DND-41 (cell line): ENCODE results near the gene NDOR1.

Experiments used
- ATAC-seq: fragments of 200-7000 bp; cut with Tn5 transposase; 3 replicates; pipeline ENCODE4 v1.9.1; 2021; ENCODE audit warnings: low read depth; ENCODE audit not compliant: insufficient read depth
- DNase-seq: peaks from one replicate; pipeline ENCODE4 v3.0.0-alpha.2; 2020
- H2AFZ ChIP-seq: 2 replicates; pipeline ENCODE4 v1.6.0; 2012; ENCODE audit warnings: low read depth, low read length
- H3K27ac ChIP-seq: 2 replicates; pipeline ENCODE4 v1.5.1; 2012; ENCODE audit warnings: low read length, inconsistent platforms
- H3K27me3 ChIP-seq: fragments of 200-600 bp; sonication (generic); 2 replicates; pipeline ENCODE4 v1.6.0; 2012; ENCODE audit warnings: low read length, mild to moderate bottlenecking, inconsistent platforms; ENCODE audit not compliant: insufficient read depth, poor library complexity
- H3K36me3 ChIP-seq: 2 replicates; pipeline ENCODE4 v1.5.1; 2012; ENCODE audit warnings: low read length, inconsistent platforms; ENCODE audit not compliant: insufficient read depth
- H3K4me1 ChIP-seq: 2 replicates; pipeline ENCODE4 v1.5.1; 2012; ENCODE audit warnings: mild to moderate bottlenecking, low read length; ENCODE audit not compliant: insufficient read depth
- H3K4me2 ChIP-seq: 2 replicates; pipeline ENCODE4 v1.6.0; 2012; ENCODE audit warnings: mild to moderate bottlenecking, moderate library complexity, low read length, inconsistent platforms; ENCODE audit not compliant: insufficient read depth
- H3K4me3 ChIP-seq, 2 experiments: fragments of 200-600 bp in 1 of 2; shearing (Covaris generic) in 1 of 2; 2 replicates each; pipeline ENCODE4 v1.5.1; 2012 to 2016; ENCODE audit warnings: inconsistent platforms in 2 of 2, low read length in 2 of 2, mild to moderate bottlenecking in 2 of 2, low read depth in 1 of 2, moderate library complexity in 1 of 2
- H3K79me2 ChIP-seq: 2 replicates; pipeline ENCODE4 v1.6.0; 2012; ENCODE audit warnings: low read length, inconsistent platforms; ENCODE audit not compliant: insufficient read depth
- H3K9ac ChIP-seq: 2 replicates; pipeline ENCODE4 v1.6.0; 2012; ENCODE audit warnings: low read depth, mild to moderate bottlenecking, inconsistent platforms, low read length, moderate library complexity
- H3K9me3 ChIP-seq: 2 replicates; pipeline ENCODE4 v1.5.1; 2012; ENCODE audit warnings: low read length, moderate library complexity, mild to moderate bottlenecking, inconsistent platforms; ENCODE audit not compliant: insufficient read depth, severe bottlenecking
- H4K20me1 ChIP-seq: 2 replicates; pipeline ENCODE4 v1.6.0; 2012; ENCODE audit warnings: low read length; ENCODE audit not compliant: insufficient read depth
- EZH2 ChIP-seq: IDR thresholded peaks from 3 replicates; pipeline ENCODE4 v1.6.1; 2012; ENCODE audit warnings: borderline replicate concordance, low read depth, mild to moderate bottlenecking, moderate library complexity, low read length, inconsistent platforms; ENCODE audit not compliant: severe bottlenecking
- TF ChIP-seq, protein P1 (sequence below): IDR thresholded peaks from 2 replicates; pipeline ENCODE4 v1.5.1; 2012; ENCODE audit warnings: borderline replicate concordance, low read length, moderate library complexity, mild to moderate bottlenecking; ENCODE audit not compliant: poor library complexity, severe bottlenecking; ENCODE audit errors: extremely low read depth

Gene NDOR1

GRCh38 chr9:137230705-137231371 is 25.3 kb downstream of the NDOR1 start, which contains the start of gene SLC34A3:
Gene SLC34A3 (plus strand): TSS chr9:137230901. CDS start chr9:137231703, 802 bp downstream.
- no peak within 1 kb of the TSS for H2AFZ ChIP-seq

DNA sequence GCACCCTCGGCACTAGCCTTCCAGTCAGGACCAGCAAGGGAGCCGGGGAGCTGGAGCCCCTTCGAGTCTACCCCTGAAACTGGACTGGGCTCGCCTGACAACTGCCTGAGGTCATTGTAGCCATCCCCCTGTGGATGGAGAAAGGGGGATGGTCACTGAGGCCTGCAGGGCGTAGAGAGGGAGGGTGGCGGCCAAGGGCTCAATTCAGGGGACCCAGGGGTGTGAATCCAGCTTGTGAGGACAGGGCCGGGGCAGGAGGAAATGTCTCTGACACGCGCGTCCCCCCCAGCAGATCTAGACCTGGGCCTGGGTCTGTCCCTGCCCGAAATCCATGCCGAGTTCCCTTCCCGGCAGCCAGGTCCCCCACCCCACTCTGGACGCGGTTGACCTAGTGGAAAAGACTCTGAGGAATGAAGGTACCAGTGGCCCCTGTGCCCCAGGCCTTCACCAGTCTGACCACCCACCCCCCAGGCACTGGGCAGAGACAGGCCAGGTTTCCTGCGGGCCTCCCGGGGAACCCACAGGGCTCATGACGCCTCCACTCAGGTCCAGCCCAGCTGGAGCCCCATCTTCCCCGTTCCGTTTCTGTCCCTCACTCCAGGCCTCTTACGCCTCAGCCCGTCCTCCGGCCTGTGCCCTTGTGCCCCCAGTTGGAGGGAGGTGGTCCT is 26.0 kb downstream of the NDOR1 start:
- TF ChIP-seq, protein P1, sequence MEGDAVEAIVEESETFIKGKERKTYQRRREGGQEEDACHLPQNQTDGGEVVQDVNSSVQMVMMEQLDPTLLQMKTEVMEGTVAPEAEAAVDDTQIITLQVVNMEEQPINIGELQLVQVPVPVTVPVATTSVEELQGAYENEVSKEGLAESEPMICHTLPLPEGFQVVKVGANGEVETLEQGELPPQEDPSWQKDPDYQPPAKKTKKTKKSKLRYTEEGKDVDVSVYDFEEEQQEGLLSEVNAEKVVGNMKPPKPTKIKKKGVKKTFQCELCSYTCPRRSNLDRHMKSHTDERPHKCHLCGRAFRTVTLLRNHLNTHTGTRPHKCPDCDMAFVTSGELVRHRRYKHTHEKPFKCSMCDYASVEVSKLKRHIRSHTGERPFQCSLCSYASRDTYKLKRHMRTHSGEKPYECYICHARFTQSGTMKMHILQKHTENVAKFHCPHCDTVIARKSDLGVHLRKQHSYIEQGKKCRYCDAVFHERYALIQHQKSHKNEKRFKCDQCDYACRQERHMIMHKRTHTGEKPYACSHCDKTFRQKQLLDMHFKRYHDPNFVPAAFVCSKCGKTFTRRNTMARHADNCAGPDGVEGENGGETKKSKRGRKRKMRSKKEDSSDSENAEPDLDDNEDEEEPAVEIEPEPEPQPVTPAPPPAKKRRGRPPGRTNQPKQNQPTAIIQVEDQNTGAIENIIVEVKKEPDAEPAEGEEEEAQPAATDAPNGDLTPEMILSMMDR = no peak
- no peak for TF ChIP-seq EZH2
- no peak overlapping the region for H3K27ac ChIP-seq
- no peaks in the 10 kb centered on the region for H3K9me3 ChIP-seq
- ATAC-seq = no peak
- H3K36me3 ChIP-seq = no peaks in the 10 kb centered on the region
- H3K79me2 ChIP-seq = no peaks in the 10 kb centered on the region
- H2AFZ ChIP-seq = no peak overlapping the region
- H3K9ac ChIP-seq = no peak overlapping the region
- no peak for DNase-seq
- no peaks in the 10 kb centered on the region for H4K20me1 ChIP-seq
- H3K4me1 ChIP-seq = peaks cover 9% of the 10 kb centered on the region
- no peak overlapping the region for H3K4me2 ChIP-seq
- H3K27me3 ChIP-seq = no peaks in the 10 kb centered on the region
- H3K4me3 ChIP-seq = no peak overlapping the region

More at GRCh38 chr9:137230705-137231371, 25.3 kb downstream of the NDOR1 start, which contains the start of gene SLC34A3:
- Histone ChIP-seq H3K4me3 (no peak within 1 kb of the TSS), H3K4me2 (no peak within 1 kb of the TSS), H4K20me1 (no peaks in the 10 kb centered on the region), H3K27me3 (no peaks in the 10 kb centered on the region), H3K9me3 (no peaks in the 10 kb centered on the region), H3K27ac (no peak within 1 kb of the TSS), H3K36me3 (no peaks in the 10 kb centered on the region), H3K79me2 (no peaks in the 10 kb centered on the region), H3K9ac (no peak within 1 kb of the TSS), H3K4me1 (peaks cover 2% of the 10 kb centered on the region; the same call in 1 of the 2 replicates)
- ATAC-seq (no peak), DNase-seq (no peak)
- TF ChIP-seq EZH2 = no peak
- TF ChIP-seq, protein P1 = no peak

DNA sequence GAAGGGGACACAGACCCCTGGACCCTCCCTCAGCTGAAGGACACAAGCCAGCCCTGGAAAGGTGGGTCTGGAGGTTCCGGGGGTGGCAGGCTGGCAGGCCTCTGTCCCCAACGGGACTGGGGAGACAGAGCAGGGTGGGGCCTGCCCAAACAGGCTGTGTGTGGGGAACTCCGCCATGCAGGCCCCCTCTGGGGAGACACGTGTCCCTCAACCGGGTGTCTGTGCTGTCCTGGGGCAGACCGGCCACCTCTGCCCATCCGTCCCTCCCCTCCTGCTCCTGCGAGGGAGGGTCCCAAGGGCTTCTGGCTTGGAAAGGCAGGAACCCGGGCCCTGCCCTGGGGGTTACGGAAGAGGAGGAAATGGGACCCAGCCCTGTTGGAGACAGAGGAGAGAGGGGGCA is 26.6 kb downstream of the NDOR1 start:
- Histone ChIP-seq H3K27ac (no peak overlapping the region), H3K27me3 (no peaks in the 10 kb centered on the region), H3K9me3 (no peaks in the 10 kb centered on the region), H3K9ac (no peak overlapping the region), H3K4me1 (peaks cover 15% of the 10 kb centered on the region), H3K4me2 (no peak overlapping the region), H3K36me3 (no peaks in the 10 kb centered on the region), H3K4me3 (no peak overlapping the region), H4K20me1 (peaks cover 3% of the 10 kb centered on the region; the same call in 1 of the 2 replicates), H2AFZ (no peak overlapping the region), H3K79me2 (no peaks in the 10 kb centered on the region)
- TF ChIP-seq, protein P1 = no peak
- TF ChIP-seq EZH2 = no peak
- no peak for ATAC-seq
- no peak for DNase-seq
